Aorta (tissue), 5 donors: ENCODE measurements around the gene BAZ1B. TPM values are rescaled to one million over a fixed set of nuclear protein-coding genes. Genes with fewer than 3 reads are reported as not detected.
A peak's percentile ranks its signal among the peaks of the same experiment; 100 is the strongest.
"Not testable (repeated sequence)": the region's sequence is repeated elsewhere in the genome, so short reads cannot be mapped to it uniquely, and the experiment has no call there.

Source experiments
- ATAC-seq: fragments of 200-7000 bp; cut with Tn5 transposase; one replicate; pipeline ENCODE4 v1.9.1; 2022; ENCODE audit warnings: moderate library complexity; ENCODE audit not compliant: low FRiP score
- DNase-seq, 2 donors: peaks; one replicate each; pipeline ENCODE4 v3.0.0-alpha.2; 2020
- H3K27ac ChIP-seq, 2 donors: one replicate each; pipeline ENCODE4 v1.5.1; 2013; ENCODE audit warnings: low read length in 2 of 2, mild to moderate bottlenecking in 2 of 2, moderate library complexity in 2 of 2, control low read depth in 1 of 2, inconsistent platforms in 1 of 2, low read depth in 1 of 2
- H3K27me3 ChIP-seq, 2 donors: one replicate each; pipeline ENCODE4 v1.6.1; 2013; ENCODE audit warnings: control low read depth in 1 of 2, low read length in 1 of 2, mild to moderate bottlenecking in 1 of 2, moderate library complexity in 1 of 2; ENCODE audit not compliant: insufficient read depth in 2 of 2, control insufficient read depth in 1 of 2
- H3K36me3 ChIP-seq, 2 donors: one replicate each; pipeline ENCODE4 v1.6.1; 2013; ENCODE audit warnings: control low read depth in 1 of 2, low read length in 1 of 2, mild to moderate bottlenecking in 1 of 2; ENCODE audit not compliant: insufficient read depth in 2 of 2, control insufficient read depth in 1 of 2
- H3K4me1 ChIP-seq, 2 donors: one replicate each; pipeline ENCODE4 v1.6.1; 2013; ENCODE audit warnings: low read length in 2 of 2, control low read depth in 1 of 2, mild to moderate bottlenecking in 1 of 2, moderate library complexity in 1 of 2; ENCODE audit not compliant: insufficient read depth in 2 of 2, control insufficient read depth in 1 of 2
- H3K4me3 ChIP-seq, 2 donors: one replicate each; pipeline ENCODE4 v1.5.1; 2013; ENCODE audit warnings: low read length in 2 of 2, control low read depth in 1 of 2, mild to moderate bottlenecking in 1 of 2
- H3K9me3 ChIP-seq: one replicate; pipeline ENCODE4 v1.6.1; 2013; ENCODE audit warnings: mild to moderate bottlenecking, low read length; ENCODE audit not compliant: control insufficient read depth
- WGBS, 2 donors: extraction: QIAGEN DNeasy Blood & Tissue Kit; methylation state at CpG; one replicate each; pipeline ENCODE4 v1.1.7; 2013; 5-methylcytosine and 5-hydroxymethylcytosine counted together
- intact Hi-C, 2 donors: fragments of 100-400 bp; cut with DNase I; formaldehyde crosslinking; loops; one replicate each; pipeline versions ENCODE4 v1.14.2 to v1.15.0; 2022
- polyA plus RNA-seq, 2 donors: library from polyadenylated mRNA; stranded (reverse); fragments of 200-250 nt; gene quantifications; one replicate each; pipeline ENCODE4 v1.2.3, GENCODE V29; 2013
- total RNA-seq, 2 donors: library from RNA; stranded (reverse); fragmentation: NEBNext Ultra II Directional; extraction: Animal tissue kit (Norgen Biotek cat#: 25700); gene quantifications; one replicate each; pipeline ENCODE4 v1.2.1, GENCODE V29; 2021
- donor health status: healthy with polysubstance abuse.
- donor health status: Bipolar disorder and iron deficiency.
- donor health status: DM: no; HTN: no; CAD: no.
- donor health status: DM: no; HTN: no; CAD: no.
- donor health status: DM: yes; HTN: yes; CAD: no.

The BAZ1B gene
- total and polyA plus RNA-seq, 4 donors = 19.1 to 60.0 (median 36.6) TPM

- WGBS, 2 donors = 61 to 65% methylated on average over 11 of the region's 11 CpGs
- DNase-seq (peak in 1 of 2 donors; percentile 37), ATAC-seq (no peak)
- intact Hi-C loops = no loop called here
- no peaks in the 10 kb centered on the region for H3K36me3 ChIP-seq
- H3K4me3 ChIP-seq = no peak overlapping the region
- no peaks in the 10 kb centered on the region for H3K27me3 ChIP-seq
- H3K9me3 ChIP-seq = no peaks in the 10 kb centered on the region
- H3K4me1 ChIP-seq = peaks cover 0 to 3% of the 10 kb centered on the region in 2 donors
- no peak overlapping the region for H3K27ac ChIP-seq
These were observed 38.2 kb upstream of the BAZ1B start for GRCh38 chr7:73560109-73560835.

DNA sequence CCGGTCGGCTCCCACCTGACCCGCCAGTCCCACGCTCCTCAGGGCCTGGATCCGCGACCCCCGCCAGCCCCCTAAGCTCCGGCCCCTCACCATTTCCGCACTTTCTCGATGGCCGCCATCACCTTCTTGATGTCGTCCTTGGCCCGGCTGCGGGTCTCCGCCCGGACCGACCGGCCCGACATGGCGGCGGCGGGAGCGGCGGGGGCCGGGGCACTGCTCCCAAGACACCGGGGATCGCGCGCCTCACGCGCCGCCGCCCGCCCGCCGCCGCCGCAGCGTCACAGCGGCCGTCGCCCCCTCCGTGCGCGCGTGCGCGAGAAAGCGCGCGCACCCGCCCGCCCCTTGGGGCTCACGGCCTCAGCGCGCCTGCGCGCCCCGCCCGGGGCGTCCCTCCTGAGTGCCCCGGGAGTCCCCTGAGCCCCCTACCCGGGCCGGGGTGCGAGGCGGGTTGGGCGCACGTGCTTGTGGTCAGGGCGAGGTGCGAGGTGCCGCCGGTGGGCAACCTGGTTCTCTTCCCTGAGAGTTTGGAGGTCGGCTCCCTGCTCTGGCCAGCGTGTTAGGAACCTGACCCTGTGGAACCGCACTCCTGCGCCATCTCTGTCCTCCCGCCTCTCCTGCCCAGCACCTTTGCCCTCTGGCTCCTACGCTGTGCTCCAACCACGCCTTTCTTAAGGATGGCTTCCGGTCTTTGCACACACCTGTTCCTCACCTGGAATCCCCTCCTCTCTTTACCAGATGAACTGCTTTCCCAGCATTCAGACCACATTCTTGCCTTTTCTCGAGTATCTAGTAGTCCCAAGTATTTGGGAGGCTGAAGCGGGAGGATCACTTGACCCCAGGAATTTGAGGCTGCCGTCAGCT, 35.5 kb upstream of the BAZ1B start, which contains the start of gene BCL7B:
Gene BCL7B (minus strand): TSS at position 294 of the 861 bp plus-strand sequence. CDS start 112 bp downstream, at position 182.
- H3K27ac ChIP-seq = peak within 1 kb of the TSS; percentile 92 to 94
- DNase-seq (peak; percentile 79 to 91), ATAC-seq (peak; percentile 85)
- peaks cover 0 to 3% of the 10 kb centered on the region in 2 donors for H3K4me1 ChIP-seq
- WGBS, 2 donors = 5 to 7% methylated on average over 55 to 83 of the region's 83 CpGs
- peak within 1 kb of the TSS; percentile 66 to 79 for H3K4me3 ChIP-seq
- no peaks in the 10 kb centered on the region for H3K27me3 ChIP-seq
- no peaks in the 10 kb centered on the region for H3K36me3 ChIP-seq
- intact Hi-C loops = loop anchor here (2.0 to 5.0 kb wide), 2 partner anchors 35 kb away; partner anchors contain the start of gene BAZ1B (in 2 of the 2)
- no peaks in the 10 kb centered on the region for H3K9me3 ChIP-seq

DNA sequence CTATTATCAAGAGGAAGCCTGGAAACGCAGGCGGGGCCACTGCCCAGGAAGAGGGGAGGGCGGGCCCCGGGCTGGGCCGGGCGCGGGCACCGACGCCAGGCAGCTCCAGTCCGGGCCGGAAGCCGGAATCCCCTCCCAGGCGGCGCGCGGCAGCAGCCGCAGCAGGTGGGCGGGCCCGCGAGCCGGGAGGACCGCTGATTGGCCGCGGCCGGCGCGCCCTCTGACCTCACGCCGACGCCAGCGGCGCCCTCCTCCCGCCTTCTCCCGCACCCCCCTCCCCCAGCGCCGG, 35.0 kb upstream of the BAZ1B start:
- Histone ChIP-seq H3K27me3 (no peaks in the 10 kb centered on the region), H3K36me3 (no peaks in the 10 kb centered on the region), H3K27ac (peak overlapping the region; percentile 92 to 94), H3K9me3 (no peaks in the 10 kb centered on the region), H3K4me1 (peaks cover 0 to 3% of the 10 kb centered on the region in 2 donors), H3K4me3 (peak overlapping the region; percentile 66 to 79)
- intact Hi-C loops = loop anchor here (2.0 to 5.0 kb wide), 2 partner anchors 34 to 35 kb away; partner anchors contain the start of gene BAZ1B (in 2 of the 2)
- DNase-seq (peak; percentile 97 to 98), ATAC-seq (peak; percentile 97)
- WGBS, 2 donors = 0 to 2% methylated on average over 16 to 36 of the region's 36 CpGs

DNA sequence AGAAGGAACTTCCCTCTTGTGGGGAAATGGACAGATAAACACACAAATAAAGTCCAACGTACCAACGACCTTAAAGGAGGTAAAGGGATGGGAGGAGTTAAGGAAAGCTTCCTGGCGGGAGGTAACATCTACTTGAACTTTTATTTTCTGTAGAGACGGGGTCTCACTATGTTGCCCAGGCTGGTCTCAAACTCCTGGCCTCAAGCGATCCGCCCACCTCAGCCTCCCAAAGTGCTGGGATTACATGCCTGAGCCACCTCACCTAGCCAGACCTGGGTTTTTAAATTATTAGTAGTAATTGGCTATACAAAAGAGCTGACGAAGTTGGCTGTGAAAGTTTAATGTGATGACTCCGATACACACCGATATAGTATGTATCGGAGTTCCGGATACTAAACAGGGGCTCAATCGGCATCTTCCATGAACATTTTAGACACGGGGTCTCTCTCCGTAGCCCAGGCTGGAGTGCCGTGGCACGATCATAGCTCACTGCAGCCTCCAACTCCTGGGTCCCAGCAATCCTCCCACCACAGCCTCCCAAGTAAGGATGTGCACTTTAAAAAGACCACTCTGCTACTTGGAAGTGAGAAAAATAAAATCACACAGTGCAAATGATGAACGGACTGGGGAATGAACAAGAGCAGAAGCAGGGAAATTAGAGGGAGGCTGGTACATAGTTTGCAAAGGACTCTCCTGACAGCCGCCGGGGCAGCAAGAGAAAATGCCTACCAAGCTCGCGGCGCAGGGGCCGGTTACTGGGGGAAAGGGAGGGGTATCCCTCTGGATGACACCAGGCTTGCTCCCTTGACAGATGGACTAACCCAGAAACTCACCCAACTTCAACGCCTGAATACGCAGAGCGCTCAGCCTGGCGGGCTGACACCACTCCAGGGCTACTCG, 34.4 kb upstream of the BAZ1B start:
- ATAC-seq (no peak), DNase-seq (no peak)
- peaks cover 0 to 3% of the 10 kb centered on the region in 2 donors for H3K4me1 ChIP-seq
- H3K36me3 ChIP-seq = no peaks in the 10 kb centered on the region
- H3K9me3 ChIP-seq = no peaks in the 10 kb centered on the region
- intact Hi-C loops = loop anchor here (2.0 to 5.0 kb wide), 2 partner anchors 34 kb away; partner anchors contain the start of gene BAZ1B (in 2 of the 2)
- no peaks in the 10 kb centered on the region for H3K27me3 ChIP-seq
- peak overlapping the region; percentile 66 to 78 for H3K4me3 ChIP-seq
- H3K27ac ChIP-seq = peak overlapping the region in 1 of 2 donors; percentile 67
- WGBS, 2 donors = 19% methylated on average over 28 of the region's 28 CpGs

DNA sequence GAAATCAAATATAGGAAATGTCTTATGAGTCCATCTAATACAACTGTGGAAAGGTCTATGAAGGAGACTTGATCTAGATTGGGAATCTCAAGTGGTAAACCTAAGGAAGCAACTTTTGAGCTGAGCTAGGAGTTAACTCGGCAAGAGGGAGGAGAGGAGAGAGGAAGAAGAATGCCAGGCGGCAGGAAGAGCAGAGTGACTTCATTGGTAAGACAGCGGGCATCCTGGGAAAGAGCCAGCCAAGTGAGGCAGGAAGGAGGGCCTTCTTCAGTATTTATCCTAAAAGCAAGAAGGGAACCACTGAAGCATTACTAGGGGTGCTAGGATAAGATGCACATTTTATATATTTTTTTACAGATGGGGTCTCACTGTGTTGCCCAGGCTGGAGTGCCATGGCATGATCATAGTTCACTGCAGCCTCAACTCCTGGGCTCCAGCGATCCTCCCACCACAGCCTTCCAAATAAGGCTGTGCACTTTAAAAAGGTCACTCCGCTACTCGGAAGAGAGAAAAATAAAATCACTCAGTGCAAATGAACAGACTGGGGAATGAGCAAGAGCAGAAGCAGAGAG, 33.4 kb upstream of the BAZ1B start:
- intact Hi-C loops = loop anchor here in 1 of 2 donors (5.0 kb wide), 1 partner anchor 33 kb away; the partner anchor contains the start of gene BAZ1B
- no peaks in the 10 kb centered on the region for H3K9me3 ChIP-seq
- WGBS, 2 donors = 41 to 44% methylated on average over 6 of the region's 6 CpGs
- no peak overlapping the region for H3K27ac ChIP-seq
- peaks cover 0 to 3% of the 10 kb centered on the region in 2 donors for H3K4me1 ChIP-seq
- DNase-seq = no peak
- ATAC-seq = no peak
- H3K4me3 ChIP-seq = no peak overlapping the region
- no peaks in the 10 kb centered on the region for H3K36me3 ChIP-seq
- H3K27me3 ChIP-seq = no peaks in the 10 kb centered on the region

GRCh38 chr7:73550093-73550492, 28.0 kb upstream of the BAZ1B start:
- 80 to 87% methylated on average over 5 of the region's 5 CpGs for WGBS, 2 donors
- intact Hi-C loops, H3K4me3 ChIP-seq, H3K4me1 ChIP-seq, H3K9me3 ChIP-seq, DNase-seq, ATAC-seq, H3K27me3 ChIP-seq, H3K27ac ChIP-seq, H3K36me3 ChIP-seq: not testable (repeated sequence)

- ATAC-seq (no peak), DNase-seq (no peak)
- H3K27me3 ChIP-seq = no peaks in the 10 kb centered on the region
- no peaks in the 10 kb centered on the region for H3K36me3 ChIP-seq
- no peaks in the 10 kb centered on the region for H3K9me3 ChIP-seq
- no peak overlapping the region for H3K27ac ChIP-seq
- H3K4me1 ChIP-seq = no peaks in the 10 kb centered on the region
- no peak overlapping the region for H3K4me3 ChIP-seq
- intact Hi-C loops = no loop called here
- WGBS, 2 donors = 74 to 77% methylated on average over 4 of the region's 4 CpGs
These were observed 27.1 kb upstream of the BAZ1B start for GRCh38 chr7:73549176-73549575.

- intact Hi-C loops = no loop called here
- Histone ChIP-seq H3K27ac (no peak overlapping the region), H3K4me1 (no peaks in the 10 kb centered on the region), H3K9me3 (no peaks in the 10 kb centered on the region), H3K36me3 (no peaks in the 10 kb centered on the region), H3K27me3 (no peaks in the 10 kb centered on the region), H3K4me3 (no peak overlapping the region)
- WGBS, 2 donors = 90 to 91% methylated on average over 9 of the region's 9 CpGs
- no peak for ATAC-seq
- DNase-seq = no peak
These were observed 25.7 kb upstream of the BAZ1B start for GRCh38 chr7:73547841-73548240.
